NCI-H2171 (cell line): Measurements from ENCODE around the gene TAF1B.

ENCODE experiments used
- DNase-seq: peaks from one replicate; lab custom pipeline; 2025; lab: John Stamatoyannopoulos, UW

The TAF1B gene

DNA sequence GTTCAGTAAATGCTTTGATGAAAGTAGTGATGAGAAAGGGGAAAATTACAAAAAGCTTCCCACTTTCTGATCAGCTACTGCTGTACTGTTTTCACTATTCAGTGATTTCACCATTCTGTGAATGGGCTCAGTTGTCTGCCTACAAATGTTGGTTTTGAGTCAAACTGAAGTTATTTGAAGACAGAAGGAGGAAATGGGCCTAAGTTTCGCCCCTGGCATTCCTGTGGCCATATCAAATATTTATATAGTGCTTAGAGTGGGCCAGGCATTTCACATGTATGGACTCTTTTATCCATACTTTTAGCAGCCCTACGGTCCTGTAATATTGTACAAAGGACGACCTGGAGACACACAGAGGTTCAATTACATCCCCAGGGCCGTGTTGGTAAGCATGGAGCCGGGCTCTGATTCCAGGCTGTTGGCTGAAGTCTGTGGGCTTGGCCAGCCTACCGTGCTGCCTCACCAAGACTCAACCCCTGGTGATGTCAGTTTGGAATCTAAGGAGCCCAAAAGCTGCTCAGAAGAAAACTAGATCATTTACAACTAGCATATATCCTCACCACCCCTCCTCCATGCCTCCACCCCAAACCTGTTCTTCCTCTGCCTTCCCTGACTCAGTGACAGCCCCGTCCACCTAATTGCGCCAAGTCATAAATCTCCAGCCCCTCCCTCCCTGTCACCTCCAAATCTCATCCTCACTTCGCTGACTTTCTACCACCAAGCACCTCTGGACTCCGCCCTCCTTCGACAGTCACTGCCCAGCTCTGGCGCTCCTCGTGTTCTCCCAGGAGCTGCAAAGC, 98.1 kb downstream of the TAF1B start:
- no peak for DNase-seq

DNA sequence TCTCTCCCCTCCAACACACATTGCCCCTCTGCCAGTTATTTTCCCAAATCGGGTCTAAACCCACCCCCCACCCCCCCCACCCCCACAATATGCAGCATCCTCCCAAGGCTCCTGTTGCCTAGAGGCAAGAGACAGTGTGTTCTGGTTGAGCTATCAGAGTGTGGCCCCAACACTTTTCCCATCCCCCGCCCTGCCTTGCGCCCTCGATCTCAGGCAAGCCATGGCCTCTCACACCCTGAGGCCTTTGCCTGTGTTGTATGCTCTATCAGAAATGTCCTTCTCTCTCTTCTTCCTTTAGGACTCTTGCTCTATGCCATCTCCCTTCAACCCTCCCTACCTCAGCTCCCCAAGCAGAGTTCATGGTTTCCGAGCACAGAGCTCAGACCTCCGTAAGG, 98.7 kb downstream of the TAF1B start:
- DNase-seq = no peak

DNA sequence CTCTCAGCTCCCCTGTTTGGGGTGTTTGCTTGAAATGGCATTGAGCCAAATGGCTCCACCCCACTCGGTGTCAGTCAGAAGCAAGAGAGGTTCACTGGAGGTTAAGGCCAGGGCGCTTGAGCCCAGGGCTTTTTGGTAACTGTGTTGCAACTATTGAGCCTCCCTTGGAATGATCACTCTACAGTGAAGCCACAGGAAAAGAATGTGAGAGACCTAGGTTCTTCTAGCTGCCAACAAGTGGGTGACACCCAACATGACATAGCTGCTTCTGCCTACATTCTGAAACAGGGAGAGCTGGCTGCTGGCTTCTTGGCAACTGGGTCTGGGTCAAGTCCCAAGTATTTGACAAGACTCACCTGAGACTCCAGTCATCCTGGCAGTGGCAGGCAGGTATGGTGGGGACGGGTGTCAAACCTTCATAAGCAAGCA, 101.1 kb downstream of the TAF1B start:
- DNase-seq = no peak

DNA sequence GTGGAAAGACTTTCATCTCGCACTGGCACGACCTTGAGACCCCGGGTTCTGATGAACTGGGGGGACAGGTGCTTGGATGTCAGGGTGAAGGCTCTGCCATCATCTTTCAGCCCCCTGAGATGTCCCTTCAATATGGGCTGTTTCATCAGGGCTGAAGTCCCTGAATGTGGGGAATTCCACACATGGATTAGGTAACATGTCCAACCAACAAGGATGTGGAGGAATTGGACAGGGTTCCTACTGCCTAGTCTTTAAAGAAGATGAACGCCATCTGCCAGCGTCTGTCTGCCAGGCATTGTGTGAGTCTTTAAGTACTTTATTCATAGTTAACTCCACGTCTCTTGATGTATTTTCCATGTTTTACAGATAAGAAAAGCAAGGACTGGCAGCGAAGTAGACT, 102.3 kb downstream of the TAF1B start:
- DNase-seq = no peak

DNA sequence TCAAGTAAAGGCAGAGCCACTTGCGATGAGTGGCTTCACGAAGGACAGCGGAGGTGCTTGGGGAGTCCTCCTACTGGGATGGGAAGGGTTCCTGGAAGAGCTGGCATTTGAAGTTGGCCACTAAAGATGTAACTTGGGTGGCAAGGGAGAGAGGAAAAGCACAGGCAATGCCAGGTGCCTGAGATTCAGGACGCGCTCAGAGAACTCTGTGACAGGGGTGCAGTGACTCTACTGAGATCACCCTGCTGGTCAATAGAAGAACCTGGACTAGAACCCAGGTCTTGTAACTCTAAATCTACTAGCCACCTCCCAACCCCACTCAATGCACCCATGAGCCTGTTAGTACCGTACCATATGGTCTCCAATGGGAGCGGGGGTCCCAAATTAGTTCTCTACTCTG, 102.8 kb downstream of the TAF1B start:
- no peak for DNase-seq

DNA sequence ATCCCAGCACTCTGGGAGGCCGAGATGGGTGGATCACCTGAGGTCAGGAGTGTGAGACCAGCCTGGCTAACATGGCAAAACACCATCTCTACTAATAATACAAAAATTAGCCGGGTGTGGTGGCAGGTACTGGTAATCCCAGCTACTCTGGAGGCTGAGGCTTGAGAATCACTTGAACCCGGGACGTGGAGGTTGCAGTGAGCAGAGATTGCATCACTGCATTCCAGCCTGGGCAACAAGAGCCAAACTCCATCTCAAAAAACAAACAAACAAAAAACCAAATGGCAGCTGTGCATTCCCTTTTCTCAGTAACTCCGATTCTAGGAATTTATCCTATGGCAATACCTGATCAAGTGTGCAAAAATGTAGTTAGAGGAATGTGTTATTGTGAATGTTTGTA, 103.5 kb downstream of the TAF1B start:
- no peak for DNase-seq

DNA sequence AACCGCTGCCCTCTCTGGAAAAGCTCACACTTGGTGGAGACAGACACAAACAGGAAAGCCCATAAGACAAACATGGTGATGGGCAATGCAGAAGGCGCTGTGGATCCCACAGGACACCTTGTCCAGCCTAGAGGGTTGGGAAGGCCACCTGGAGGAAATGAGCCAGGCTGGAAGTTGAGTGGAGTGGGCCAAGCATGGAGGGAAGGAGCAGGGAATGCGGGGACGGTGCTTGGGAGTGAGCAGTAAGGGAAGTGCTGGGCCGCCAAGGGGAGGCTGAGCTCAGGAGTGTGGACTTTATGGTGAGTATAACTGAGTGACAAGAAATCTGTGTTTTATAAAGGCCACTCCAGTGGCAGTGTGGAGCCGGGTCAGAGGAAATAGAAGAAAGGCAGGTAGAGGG, 105.4 kb downstream of the TAF1B start:
- no peak for DNase-seq

DNA sequence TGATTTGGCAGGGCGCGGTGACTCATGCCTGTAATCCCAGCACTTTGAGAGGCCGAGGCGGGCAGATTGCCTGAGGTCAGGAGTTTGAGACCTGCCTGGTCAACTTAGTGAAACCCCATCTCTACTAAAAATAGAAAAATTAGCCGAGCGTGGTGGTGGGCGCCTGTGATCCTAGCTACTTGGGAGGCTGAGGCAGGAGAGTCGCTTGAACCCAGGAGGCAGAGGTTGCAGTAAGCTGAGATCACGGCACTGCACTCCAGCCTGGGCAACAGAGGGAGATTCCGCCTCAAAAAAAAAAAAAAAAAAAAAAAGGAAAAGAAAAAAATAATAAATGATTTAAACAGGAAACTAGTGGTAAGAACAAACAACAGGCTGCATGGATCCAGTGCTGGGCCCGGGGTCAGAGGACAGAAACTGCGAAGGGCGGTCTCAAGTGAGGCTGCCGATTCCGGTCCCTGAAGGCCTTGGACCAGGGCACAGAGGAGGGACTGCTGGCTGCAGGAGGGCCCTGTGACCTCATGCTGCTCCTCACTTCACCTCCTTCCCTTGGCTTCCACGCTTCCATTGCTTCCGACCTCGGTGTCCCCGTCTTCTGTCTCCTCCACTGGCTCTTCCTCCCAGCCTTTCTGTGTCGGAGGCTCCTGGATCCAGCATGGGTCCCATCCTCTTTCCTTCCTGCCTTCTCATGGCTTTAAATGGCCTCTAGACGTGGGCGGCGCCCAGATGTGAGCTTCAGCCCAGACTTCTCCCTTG, 106.1 kb downstream of the TAF1B start:
- DNase-seq = no peak

DNA sequence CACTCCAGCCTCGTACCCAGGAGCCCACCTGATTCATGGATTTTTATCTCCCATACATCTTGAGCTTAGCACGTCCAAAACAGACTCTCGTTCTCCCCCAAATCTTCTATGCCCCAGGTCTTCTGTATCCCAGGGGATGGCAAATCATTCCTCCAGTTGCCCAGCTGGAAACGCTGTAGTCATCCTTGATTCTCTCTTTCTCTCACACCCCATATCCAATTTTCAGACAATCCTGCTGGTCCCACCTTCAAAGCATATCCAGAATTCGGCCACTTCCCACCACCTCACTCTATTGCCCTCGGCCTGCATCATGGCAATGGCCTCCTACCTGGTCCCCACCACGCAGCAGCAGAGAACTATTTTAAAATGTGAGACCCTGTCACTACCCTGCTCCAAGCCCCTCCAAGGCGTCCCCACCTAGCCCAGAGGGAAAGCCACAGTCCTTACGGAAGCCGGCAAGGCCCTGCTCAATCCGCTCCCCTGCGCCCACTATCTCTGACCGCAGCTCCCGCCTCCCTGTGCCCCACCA, 106.8 kb downstream of the TAF1B start:
- no peak for DNase-seq

DNA sequence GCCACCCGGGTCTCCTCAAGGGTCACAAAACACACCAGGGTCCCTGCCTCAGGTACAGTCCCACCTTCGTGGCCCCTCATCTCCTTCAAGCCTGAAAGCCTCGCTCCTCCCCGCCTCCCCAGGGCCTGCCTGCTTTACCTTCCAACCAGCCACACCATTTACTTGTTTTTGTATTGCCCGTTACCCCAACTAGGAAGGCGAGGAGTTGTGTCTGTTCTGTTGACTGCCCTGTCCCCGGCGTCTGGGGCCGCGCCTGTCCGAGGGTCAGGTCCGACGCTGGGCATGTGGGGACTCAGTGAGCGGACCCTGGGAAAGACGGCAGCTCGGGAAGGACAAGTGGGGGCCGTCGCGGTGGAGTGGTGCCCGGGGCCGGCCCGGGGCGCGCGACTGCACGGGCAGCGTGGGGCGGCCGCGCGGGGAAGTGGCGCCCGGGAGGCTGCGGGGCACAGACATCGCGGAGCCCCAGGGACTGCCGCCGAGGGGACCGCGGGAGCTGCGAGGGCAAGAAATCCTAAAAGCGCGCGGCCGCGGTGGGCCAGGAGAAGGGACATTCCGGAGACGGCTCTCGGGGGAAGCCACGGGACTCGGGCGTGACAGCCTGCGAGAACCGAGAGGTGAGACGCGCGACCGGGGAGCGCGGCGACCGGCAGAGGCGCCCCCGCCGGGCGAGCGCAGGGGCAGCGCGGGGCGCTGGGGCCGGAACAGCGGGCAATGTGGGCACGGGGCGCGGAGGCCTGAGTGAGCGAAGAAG, 107.4 kb downstream of the TAF1B start:
- DNase-seq = peak; percentile 69

DNA sequence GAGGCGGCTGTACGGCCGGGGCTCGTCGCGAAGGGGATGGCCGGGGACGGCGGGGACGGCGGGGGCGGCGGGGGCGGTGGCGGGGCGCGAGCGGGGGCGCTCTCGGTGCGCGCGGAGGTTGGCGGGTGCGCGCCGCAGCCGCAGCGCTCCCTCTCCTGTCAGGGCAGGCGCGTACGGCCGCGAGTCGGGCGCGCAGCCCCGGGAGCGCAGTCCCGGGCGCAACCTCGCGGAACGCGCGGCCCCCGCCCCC, 107.9 kb downstream of the TAF1B start:
- no peak for DNase-seq

DNA sequence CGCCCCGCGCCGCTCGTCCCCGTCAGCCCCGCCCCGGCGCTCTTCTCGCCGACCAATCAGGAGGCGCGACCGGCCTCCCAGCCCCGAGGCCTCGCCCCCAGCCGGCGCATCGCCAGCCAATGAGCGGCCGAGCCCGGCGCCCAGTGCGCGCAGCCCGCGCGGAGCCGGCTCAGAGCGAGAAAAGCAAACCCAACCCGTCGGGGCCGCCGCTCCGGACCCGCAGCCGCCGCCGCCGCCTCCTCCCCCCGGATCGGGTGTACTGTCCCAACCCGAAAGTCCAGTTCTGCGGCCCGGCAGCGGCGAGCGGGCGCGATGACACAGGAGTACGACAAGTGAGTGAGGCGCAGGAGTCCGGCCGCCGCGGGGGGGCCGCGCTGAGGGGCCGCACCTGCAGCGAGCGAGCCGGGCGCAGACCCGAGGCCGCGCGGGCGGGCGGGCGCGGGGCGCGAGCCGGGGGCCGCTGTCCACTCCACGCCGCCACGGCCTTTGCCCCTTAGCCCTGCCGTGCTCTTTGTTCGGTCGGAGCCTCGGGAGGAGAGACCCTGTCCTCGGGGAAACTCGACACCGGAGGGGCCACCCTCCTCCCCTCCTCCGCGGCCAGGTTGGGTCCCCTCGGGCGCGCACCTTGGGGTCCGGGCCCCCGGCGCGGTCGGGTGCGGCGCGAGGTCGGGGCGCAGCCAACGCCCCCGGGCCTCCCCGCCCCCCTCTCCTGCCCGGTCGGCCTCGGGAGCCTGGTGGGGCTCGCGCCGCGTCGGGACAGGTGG, 108.4 kb downstream of the TAF1B start, which contains the start of gene GRHL1:
Gene GRHL1, plus strand, starts transcription at position 172 of the 764 bp plus-strand sequence. Its CDS starts 141 bp downstream, at position 313.
- DNase-seq = peak; percentile 97

DNA sequence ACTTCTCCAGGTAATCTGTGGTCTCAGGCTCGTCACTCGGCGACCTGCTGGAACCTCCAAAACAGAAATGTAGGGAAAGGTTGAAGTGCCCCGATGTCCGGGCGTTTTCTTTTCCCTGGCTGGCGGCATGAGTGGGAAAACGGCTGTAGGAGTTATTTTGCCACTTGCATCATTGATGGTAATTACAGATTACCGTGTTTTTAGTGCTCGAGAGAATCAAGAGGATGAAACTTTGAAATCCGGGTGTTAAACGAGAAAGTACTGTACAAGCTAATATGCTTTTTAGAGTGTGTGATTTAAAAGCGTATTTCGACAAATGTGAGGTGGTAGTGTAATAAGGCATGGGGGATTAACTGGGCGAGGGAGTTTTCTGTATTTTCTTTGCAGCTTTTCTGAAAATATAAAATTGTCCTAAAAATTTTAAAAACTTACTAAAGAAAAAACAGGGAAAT, 109.0 kb downstream of the TAF1B start:
- no peak for DNase-seq

DNA sequence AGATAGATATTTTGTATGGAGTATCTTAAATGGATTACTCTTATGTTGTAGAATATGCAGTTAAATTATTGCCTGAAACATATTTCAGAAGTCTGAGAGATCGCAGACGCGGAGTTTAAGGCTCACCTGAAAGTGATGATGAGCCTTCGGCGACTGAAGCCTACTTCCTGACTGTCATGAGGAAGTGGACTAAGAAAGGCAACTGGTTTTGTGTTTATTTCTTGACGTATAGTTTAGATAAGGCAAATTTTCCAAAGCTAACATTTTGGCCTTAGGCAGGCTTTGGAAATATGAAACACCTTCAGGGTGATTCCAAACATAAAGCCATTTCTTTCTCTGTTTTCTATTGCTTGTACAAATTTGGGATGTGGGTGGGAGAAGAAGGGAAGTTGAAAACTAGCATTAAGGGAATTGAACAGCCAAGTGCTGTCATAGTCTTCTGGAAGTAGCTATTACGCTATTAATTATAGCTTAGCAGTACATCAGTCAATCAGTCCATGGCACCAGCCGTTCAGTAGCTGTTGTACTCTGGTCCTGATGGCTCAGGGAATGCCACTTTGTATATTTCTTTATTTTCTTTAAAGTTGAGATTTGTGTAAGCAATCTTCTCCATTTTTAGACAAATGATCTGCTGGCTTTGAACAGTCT, 109.7 kb downstream of the TAF1B start:
- DNase-seq = no peak

DNA sequence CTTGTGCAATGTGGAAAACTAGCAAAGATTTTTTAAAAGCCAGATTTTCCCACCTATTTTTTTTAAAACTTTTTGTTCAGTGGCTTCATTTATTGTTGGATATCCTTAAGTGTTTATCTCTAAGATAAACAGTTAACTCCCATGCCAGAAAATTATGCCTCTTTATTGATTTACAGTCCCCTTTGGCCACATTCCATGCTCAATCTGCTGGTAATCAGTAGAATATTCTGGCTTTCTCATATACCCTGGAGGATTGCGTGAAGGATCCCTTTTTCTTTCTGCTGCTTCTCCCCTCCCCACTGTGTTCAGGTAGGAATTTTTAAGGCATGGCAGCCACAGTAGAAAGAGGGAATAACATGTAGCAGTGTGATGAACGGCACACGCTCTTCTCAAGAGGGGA, 110.9 kb downstream of the TAF1B start:
- DNase-seq = no peak

DNA sequence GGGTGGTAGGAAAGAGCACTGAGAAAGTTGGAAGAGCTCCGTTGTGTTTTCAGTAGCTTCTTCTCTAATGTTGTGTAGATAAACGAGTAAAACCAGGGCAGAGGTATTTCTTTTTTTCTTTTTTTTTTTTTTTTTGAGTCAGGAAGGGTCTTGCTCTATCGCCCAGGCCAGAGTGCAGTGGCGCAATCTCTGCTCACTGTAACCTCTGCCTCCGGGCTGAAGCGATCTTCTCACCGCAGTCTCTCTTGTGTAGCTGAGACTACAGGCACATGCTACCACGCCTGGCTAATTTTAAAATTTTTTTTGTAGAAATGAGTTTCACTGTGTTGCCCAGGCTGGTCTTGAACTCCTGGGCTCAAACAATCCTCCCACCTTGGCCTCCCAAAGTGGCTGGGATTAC, 114.8 kb downstream of the TAF1B start:
- DNase-seq = no peak

DNA sequence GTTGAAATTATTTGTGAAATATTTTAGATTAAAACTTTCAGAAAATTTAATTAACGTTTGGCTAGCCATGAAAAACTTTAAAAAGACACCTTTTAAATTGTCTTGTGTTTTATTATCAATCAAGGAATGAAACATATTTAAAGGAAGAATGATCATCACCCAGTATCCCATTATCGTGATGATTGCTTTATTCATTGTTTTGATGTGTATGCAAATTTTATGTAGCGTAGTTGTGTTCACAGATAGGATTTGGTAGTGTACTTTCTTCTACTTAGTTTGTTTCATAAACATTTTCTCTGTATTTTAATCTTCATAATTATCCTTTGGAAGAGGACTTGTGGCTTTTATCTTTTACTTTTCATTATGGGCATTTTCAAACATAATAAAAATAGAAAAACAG, 116.0 kb downstream of the TAF1B start:
- DNase-seq = no peak

DNA sequence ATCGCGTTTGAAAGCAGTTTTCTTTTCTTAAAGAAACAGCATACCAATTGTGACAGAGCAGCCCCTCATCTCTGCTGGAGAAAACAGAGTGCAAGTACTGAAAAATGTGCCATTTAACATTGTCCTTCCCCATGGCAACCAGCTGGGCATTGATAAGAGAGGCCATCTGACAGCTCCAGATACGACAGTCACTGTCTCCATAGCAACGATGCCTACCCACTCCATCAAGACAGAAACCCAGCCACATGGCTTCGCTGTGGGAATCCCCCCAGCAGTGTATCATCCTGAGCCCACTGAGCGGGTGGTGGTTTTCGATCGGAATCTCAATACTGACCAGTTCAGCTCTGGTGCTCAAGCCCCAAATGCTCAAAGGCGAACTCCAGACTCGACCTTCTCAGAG, 117.7 kb downstream of the TAF1B start:
- DNase-seq = no peak

DNA sequence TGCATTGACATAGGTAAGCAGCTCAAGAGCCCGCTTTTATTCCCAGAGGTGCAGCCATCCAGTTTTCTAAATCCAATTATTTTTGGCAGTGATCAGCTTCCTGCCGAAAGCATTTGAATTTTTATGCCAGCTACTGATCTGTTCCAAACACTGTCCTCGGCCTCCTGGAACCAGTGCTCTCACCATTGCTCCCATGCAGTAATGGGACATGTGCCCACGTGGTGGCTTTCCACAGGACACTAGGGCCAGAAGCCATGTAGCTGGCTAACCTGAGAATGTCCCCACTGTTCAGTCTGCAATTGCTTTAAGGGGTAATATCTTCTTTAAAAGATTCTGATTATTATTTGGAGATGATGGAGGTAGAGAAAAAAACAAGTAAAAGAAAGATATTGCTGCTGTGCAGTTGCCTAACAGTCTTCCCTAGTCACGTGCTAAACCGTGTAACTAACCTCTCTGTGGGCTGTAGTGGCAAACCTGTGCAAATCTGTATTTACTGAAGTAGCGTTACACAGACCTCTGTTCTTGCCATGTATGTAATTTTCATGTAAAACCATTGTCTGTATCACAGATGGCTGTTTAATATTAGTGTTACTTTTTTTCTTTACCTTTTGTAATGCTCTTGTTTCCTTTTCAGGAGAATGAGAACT, 121.2 kb downstream of the TAF1B start:
- no peak for DNase-seq

DNA sequence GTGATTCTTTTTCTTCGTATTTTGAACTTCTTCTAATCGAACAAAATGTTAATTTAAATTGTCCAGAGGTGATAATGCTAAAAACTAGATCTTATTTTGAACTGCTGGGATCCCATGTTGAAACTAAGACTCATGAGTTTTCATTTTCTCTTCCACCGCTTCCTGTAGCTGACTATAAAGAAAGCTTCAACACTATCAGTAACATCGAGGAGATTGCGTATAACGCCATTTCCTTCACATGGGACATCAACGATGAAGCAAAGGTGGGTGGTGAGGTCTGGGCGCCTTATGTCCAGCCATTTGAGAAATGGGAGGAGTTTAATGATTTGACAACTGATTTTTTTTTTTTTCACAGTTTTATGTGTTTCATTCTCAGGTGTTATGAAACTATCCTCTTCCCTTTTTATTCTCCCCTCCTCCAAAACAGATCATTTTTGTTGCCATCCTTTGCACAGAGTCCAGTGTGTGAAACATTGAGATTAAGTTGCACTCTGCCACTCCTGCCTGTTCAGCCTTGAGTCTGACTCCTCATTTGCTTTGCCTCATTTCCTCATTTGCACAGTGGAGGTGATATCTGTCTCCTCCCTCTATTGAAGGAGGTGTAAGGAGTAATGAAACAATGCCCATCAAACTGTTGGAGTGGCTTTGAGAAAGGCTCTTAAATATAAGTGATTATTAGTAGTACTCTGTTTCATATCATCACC, 122.0 kb downstream of the TAF1B start:
- DNase-seq = no peak
